ENCODE results near the gene C20orf141. TPM values are rescaled to one million over a fixed set of nuclear protein-coding genes. Genes with fewer than 3 reads are reported as not detected.
A peak's percentile ranks its signal among the peaks of the same experiment; 100 is the strongest.

Gene C20orf141
- total RNA-seq, 4 donors from 2014 or later, result not detected

- 80 to 85% methylated on average over 1 of the region's 1 CpG for WGBS, 2 donors
- no peak overlapping the region for H3K4me3 ChIP-seq (ENCODE audit: low read depth, poor library complexity, severe bottlenecking)
Observed at GRCh38 chr20:2833761-2834160, 19.0 kb downstream of the C20orf141 start.

GRCh38 chr20:2834401-2835110 lies 19.8 kb downstream of the C20orf141 start:
- 94 to 97% methylated on average over 14 of the region's 14 CpGs for WGBS, 2 donors
- no peak for TF ChIP-seq CTCF (IDR thresholded peaks at IDR 0.05)
- no peak for TF ChIP-seq POLR2A (IDR thresholded peaks at IDR 0.05)

More at GRCh38 chr20:2833761-2834160, 19.0 kb downstream of the C20orf141 start:
- intact Hi-C loops (cut with DNase I; ENCODE audit: low total_unique reads), result no loop called here
- DNase-seq (ENCODE audit: low spot score in 2 of 2), result no peak
- TF ChIP-seq POLR2A (IDR thresholded peaks at IDR 0.05) (no peak), CTCF (IDR thresholded peaks at IDR 0.05) (no peak)

GRCh38 chr20:2835331-2835796 lies 20.6 kb downstream of the C20orf141 start:
- H3K4me3 ChIP-seq (ENCODE audit: low read depth, poor library complexity, severe bottlenecking), result no peak overlapping the region
- peak in 1 of 2 donors; percentile 57 for DNase-seq (ENCODE audit: low spot score in 2 of 2)
- no peak for TF ChIP-seq POLR2A (IDR thresholded peaks at IDR 0.05)
- intact Hi-C loops (cut with DNase I; ENCODE audit: low total_unique reads), result no loop called here
- 96 to 97% methylated on average over 5 to 6 of the region's 6 CpGs for WGBS, 2 donors

More at GRCh38 chr20:2834401-2835110, 19.8 kb downstream of the C20orf141 start:
- intact Hi-C loops (cut with DNase I; ENCODE audit: low total_unique reads), result no loop called here
- peak in 1 of 2 donors; percentile 56 for DNase-seq (ENCODE audit: low spot score in 2 of 2)
- no peak overlapping the region for H3K4me3 ChIP-seq (ENCODE audit: low read depth, poor library complexity, severe bottlenecking)

GRCh38 chr20:2836035-2836434 lies 21.2 kb downstream of the C20orf141 start:
- no peak overlapping the region for H3K4me3 ChIP-seq (ENCODE audit: low read depth, poor library complexity, severe bottlenecking)
- 85 to 93% methylated on average over 5 of the region's 5 CpGs for WGBS, 2 donors
- intact Hi-C loops (cut with DNase I; ENCODE audit: low total_unique reads), result no loop called here
- DNase-seq (ENCODE audit: low spot score in 2 of 2), result peak in 1 of 2 donors; percentile 58
- TF ChIP-seq POLR2A (IDR thresholded peaks at IDR 0.05), result no peak
- no peak for TF ChIP-seq CTCF (IDR thresholded peaks at IDR 0.05)

GRCh38 chr20:2837221-2837960 lies 22.6 kb downstream of the C20orf141 start:
- peak in 1 of 2 donors; percentile 66 for DNase-seq (ENCODE audit: low spot score in 2 of 2)
- H3K4me3 ChIP-seq (ENCODE audit: low read depth, poor library complexity, severe bottlenecking), result no peak overlapping the region
- 87 to 88% methylated on average over 6 of the region's 6 CpGs for WGBS, 2 donors
- intact Hi-C loops (cut with DNase I; ENCODE audit: low total_unique reads), result no loop called here
- TF ChIP-seq POLR2A (IDR thresholded peaks at IDR 0.05) (no peak), CTCF (IDR thresholded peaks at IDR 0.05) (no peak)

GRCh38 chr20:2838170-2838797 lies 23.5 kb downstream of the C20orf141 start:
- WGBS, 2 donors, result 94 to 96% methylated on average over 19 of the region's 19 CpGs
- TF ChIP-seq CTCF (IDR thresholded peaks at IDR 0.05) (no peak), POLR2A (IDR thresholded peaks at IDR 0.05) (no peak)
- peak in 1 of 2 donors; percentile 81 for DNase-seq (ENCODE audit: low spot score in 2 of 2)
- no peak overlapping the region for H3K4me3 ChIP-seq (ENCODE audit: low read depth, poor library complexity, severe bottlenecking)
- intact Hi-C loops (cut with DNase I; ENCODE audit: low total_unique reads), result no loop called here

All from lower leg skin (tissue), 4 donors.